T-cell (primary cell): ENCODE data around the gene SMIM5. TPM values are rescaled to one million over a fixed set of nuclear protein-coding genes. Genes with fewer than 3 reads are reported as not detected.

Experiments used
- ATAC-seq, 4 experiments: fragments of 200-7000 bp in 3 of 4; fragments of 150-1000 bp in 1 of 4; cut with Tn5 transposase; replicated peaks in 1 of 4; 1 replicate in 3 of 4; 2 replicates in 1 of 4; pipeline ENCODE4 v1.10.0; 2021; ENCODE audit warnings: moderate library complexity in 3 of 4, mild to moderate bottlenecking in 2 of 4, moderate number of reproducible peaks in 1 of 4
- CTCF ChIA-PET, 2 donors: fragments of 300-600 bp; sonication (Branson Sonifier 250); formaldehyde crosslinking; loops; one replicate each; lab custom pipeline; 2022; ENCODE audit warnings: antibody characterized with exemption in 2 of 2; lab: Charles Lee
- POLR2A ChIA-PET, 2 donors: fragments of 300-600 bp; sonication (Branson Sonifier 250); formaldehyde crosslinking; loops; one replicate each; lab custom pipeline; 2022; ENCODE audit warnings: antibody characterized with exemption in 2 of 2; lab: Charles Lee
- DNase-seq, 35 experiments: peaks; one replicate each; pipeline versions ENCODE4 v3.0.0 to v3.0.0-alpha.2; 2013 to 2023
- H3K27ac ChIP-seq: one replicate; pipeline ENCODE4 v1.5.1; 2013; ENCODE audit warnings: low read length
- H3K27me3 ChIP-seq, 2 experiments: replicated peaks in 1 of 2; 1 replicate in 1 of 2; 2 replicates in 1 of 2; pipeline versions ENCODE4 v1.6.1 to v1.7.0; 2013; ENCODE audit warnings: low read length in 1 of 2, mixed read lengths in 1 of 2; ENCODE audit not compliant: control insufficient read depth in 2 of 2, insufficient read depth in 2 of 2; ENCODE audit errors: extremely low read depth in 1 of 2
- H3K36me3 ChIP-seq, 2 donors: 1 replicate in 1 of 2; 2 replicates in 1 of 2; pipeline versions ENCODE4 v1.6.1 to v1.7.0; 2013; ENCODE audit warnings: low read length in 1 of 2; ENCODE audit not compliant: control insufficient read depth in 2 of 2, insufficient read depth in 1 of 2; ENCODE audit errors: extremely low read depth in 1 of 2
- H3K4me1 ChIP-seq, 2 experiments: 1 replicate in 1 of 2; 2 replicates in 1 of 2; pipeline versions ENCODE4 v1.6.1 to v1.7.0; 2013; ENCODE audit warnings: low read length in 2 of 2, mixed read lengths in 1 of 2; ENCODE audit not compliant: insufficient read depth in 2 of 2, control insufficient read depth in 1 of 2; ENCODE audit errors: extremely low read depth in 1 of 2
- H3K4me3 ChIP-seq, 2 donors: 1 replicate in 1 of 2; 2 replicates in 1 of 2; pipeline versions ENCODE4 v1.5.1 to v1.7.0; 2013; ENCODE audit warnings: mild to moderate bottlenecking in 2 of 2, low read length in 1 of 2, moderate library complexity in 1 of 2; ENCODE audit not compliant: control insufficient read depth in 1 of 2; ENCODE audit errors: extremely low read depth in 1 of 2
- H3K9me3 ChIP-seq: 2 replicates; pipeline ENCODE4 v1.7.0; 2013
- H3K27ac Mint-ChIP-seq, 2 donors: one replicate each; pipeline ENCODE4 v1.8.0; 2020 to 2021; ENCODE audit warnings: mild to moderate bottlenecking in 2 of 2, mixed read lengths in 2 of 2
- H3K27me3 Mint-ChIP-seq, 2 donors: one replicate each; pipeline ENCODE4 v1.8.0; 2021 to 2022; ENCODE audit warnings: mixed read lengths in 2 of 2
- H3K36me3 Mint-ChIP-seq: one replicate; pipeline ENCODE4 v1.8.0; 2021; ENCODE audit warnings: mixed read lengths
- H3K4me1 Mint-ChIP-seq, 3 donors: one replicate each; pipeline ENCODE4 v1.8.0; 2020 to 2022; ENCODE audit warnings: mixed read lengths in 3 of 3, mild to moderate bottlenecking in 1 of 3
- H3K4me3 Mint-ChIP-seq, 3 donors: one replicate each; pipeline ENCODE4 v1.8.0; 2020 to 2022; ENCODE audit warnings: mild to moderate bottlenecking in 3 of 3, mixed read lengths in 3 of 3, moderate library complexity in 3 of 3
- H3K9me3 Mint-ChIP-seq, 3 donors: one replicate each; pipeline ENCODE4 v1.8.0; 2020 to 2022; ENCODE audit warnings: mixed read lengths in 3 of 3
- WGBS: methylation state at CpG from one replicate; pipeline ENCODE4 v1.1.5; 2013; ENCODE audit warnings: missing lambda C conversion rate; ENCODE audit not compliant: insufficient coverage; 5-methylcytosine and 5-hydroxymethylcytosine counted together
- total RNA-seq, 35 experiments: library from RNA in 6 of 35; stranded (reverse) in 6 of 35; fragments of 120-200 nt in 1 of 35; gene quantifications; one replicate each; pipeline versions ENCODE4 v1.2.1 to v1.2.4 and lab custom pipeline; 2013 to 2026

Gene SMIM5
- total RNA-seq, 5 donors from 2014 or later (not counting 1 experiment from before 2014, with no cell fraction given): 0.35 to 2.2 (median 0.82) TPM

DNA sequence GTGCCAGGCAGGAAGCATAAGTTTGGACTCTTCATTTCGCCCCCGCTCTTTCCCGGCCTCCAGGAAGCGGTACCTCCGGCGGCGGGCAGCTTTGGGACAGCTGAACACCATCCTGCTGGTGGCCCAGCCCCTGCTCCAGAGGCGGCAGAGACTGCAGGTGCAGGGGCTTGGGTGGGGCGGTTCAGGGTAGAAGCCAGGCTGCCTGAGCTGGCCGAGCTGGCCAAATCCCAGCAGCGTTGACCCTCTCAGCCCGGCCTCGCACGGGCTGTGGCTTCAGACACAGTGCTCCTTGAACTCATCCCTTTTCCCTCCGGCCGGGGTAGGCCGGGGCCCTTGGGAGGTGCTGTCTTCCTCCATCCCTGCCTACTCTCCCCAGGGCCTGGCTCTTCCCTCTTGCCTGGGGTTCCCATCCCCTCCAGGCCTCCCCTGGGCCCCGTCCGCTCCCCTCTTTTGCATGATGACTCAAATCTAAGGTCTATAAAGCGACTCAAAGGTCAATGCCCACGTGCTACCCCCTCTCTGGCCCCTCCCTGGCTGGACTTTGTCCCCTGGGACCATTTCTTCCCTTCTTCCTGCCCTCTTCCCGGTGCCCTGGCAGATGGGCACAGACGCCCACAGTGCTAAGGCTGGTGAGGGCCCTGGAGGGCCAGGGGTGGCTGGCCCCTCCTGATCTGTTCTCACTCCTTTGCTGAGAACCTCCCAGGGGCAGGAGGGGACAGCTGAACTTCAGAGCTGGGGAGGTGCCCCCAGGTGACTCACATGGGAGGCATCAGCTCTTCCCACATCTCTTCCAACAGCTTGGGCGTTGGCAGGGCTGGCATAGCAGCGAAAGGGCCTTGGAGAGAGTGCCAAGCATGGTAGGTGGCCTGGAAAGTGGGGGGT, 22.9 kb upstream of the SMIM5 start:
- H3K27ac Mint-ChIP-seq: no peak overlapping the region
- H3K36me3 ChIP-seq: peaks cover 9 to 14% of the 10 kb centered on the region in 2 donors
- CTCF ChIA-PET: no interaction called here

DNA sequence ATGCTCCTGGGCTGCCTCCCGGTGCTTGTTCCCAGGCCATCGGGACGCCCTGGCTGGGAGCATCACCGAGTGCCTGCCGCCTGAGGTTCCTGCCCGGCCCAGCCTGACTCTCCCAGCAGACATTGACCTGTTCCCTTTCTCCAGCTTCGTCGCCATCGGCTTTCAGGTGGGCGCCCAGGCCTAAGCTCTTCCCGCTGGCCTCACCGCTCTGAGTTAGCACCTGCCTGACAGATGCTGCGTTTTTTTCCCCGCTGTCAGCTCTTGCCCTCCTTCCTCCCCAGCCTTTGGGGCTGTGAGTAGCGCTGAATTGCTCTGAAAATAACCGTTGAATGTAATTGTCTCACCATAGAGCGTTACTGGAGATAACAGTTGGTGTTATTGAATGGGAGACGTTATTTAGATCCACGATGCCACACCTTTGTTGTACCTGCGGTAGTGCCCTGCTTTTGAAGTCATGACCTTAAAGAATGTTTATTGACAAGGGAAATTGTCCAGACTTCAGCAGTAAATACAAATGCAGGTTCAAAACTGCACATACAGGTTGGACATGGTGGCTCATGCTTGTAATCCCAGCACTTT, 21.3 kb upstream of the SMIM5 start:
- ATAC-seq (no peak), DNase-seq (no peak)
- no peaks in the 10 kb centered on the region for H3K9me3 Mint-ChIP-seq
- no peaks in the 10 kb centered on the region for H3K36me3 Mint-ChIP-seq
- no peaks in the 10 kb centered on the region for H3K4me1 Mint-ChIP-seq
- no peak overlapping the region for H3K4me3 Mint-ChIP-seq
- Histone ChIP-seq H3K9me3 (no peaks in the 10 kb centered on the region), H3K4me3 (no peak overlapping the region), H3K4me1 (no peaks in the 10 kb centered on the region), H3K27me3 (peaks cover 0 to 9% of the 10 kb centered on the region in 2 experiments), H3K27ac (no peak overlapping the region), H3K36me3 (peaks cover 15 to 22% of the 10 kb centered on the region in 2 donors)
- H3K27me3 Mint-ChIP-seq: no peaks in the 10 kb centered on the region
- WGBS: 94% methylated on average over 19 of the region's 20 CpGs
- CTCF ChIA-PET: no interaction called here
- POLR2A ChIA-PET: no interaction called here
- H3K27ac Mint-ChIP-seq: no peak overlapping the region

More for the DNA sequence above, 22.9 kb upstream of the SMIM5 start:
- H3K27me3 Mint-ChIP-seq: no peaks in the 10 kb centered on the region
- H3K9me3 Mint-ChIP-seq: no peaks in the 10 kb centered on the region
- peaks cover 0 to 5% of the 10 kb centered on the region in 2 experiments for H3K27me3 ChIP-seq
- H3K9me3 ChIP-seq: no peaks in the 10 kb centered on the region
- H3K4me1 ChIP-seq: no peaks in the 10 kb centered on the region
- H3K4me1 Mint-ChIP-seq: no peaks in the 10 kb centered on the region
- H3K36me3 Mint-ChIP-seq: no peaks in the 10 kb centered on the region
- no peak overlapping the region for H3K4me3 ChIP-seq
- H3K4me3 Mint-ChIP-seq: no peak overlapping the region
- 88% methylated on average over 22 of the region's 25 CpGs for WGBS
- DNase-seq: no peak
- ATAC-seq: no peak
- POLR2A ChIA-PET: no interaction called here
- no peak overlapping the region for H3K27ac ChIP-seq

DNA sequence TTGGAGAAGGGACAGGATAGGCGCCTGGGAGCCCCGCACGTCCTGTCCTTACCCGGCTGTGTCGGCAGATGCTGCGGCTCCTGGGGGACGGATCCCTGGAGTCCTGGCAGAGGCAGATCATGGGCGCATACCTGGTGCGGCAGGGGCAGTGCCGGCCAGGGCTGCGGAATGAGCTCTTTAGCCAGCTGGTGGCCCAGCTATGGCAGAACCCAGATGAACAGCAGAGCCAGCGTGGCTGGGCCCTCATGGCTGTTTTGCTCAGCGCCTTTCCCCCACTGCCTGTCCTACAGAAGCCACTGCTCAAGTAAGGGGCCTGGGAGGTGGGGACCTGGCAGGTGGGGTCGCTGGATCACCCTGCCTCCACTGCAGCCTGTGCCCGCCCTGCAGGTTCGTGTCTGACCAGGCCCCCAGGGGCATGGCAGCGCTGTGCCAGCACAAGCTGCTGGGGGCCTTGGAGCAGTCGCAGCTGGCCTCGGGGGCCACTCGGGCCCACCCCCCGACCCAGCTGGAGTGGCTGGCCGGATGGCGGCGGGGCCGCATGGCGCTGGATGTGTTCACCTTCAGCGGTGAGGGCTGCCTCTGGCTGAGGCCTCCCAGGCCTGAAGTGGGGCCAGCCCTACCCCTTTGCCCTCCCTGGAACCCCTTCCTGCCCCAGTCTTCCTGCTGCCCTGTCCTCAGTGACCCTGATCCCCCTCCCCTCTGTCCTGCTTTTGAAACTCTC, 20.2 kb upstream of the SMIM5 start:
- ChIA-PET CTCF (no interaction called here), POLR2A (no interaction called here)
- 90% methylated on average over 20 of the region's 27 CpGs for WGBS
- H3K4me1 ChIP-seq: no peaks in the 10 kb centered on the region
- peaks cover 17 to 26% of the 10 kb centered on the region in 2 donors for H3K36me3 ChIP-seq
- no peaks in the 10 kb centered on the region for H3K9me3 Mint-ChIP-seq
- no peak overlapping the region for H3K4me3 ChIP-seq
- no peak for DNase-seq
- H3K4me3 Mint-ChIP-seq: no peak overlapping the region
- no peak for ATAC-seq
- H3K27ac Mint-ChIP-seq: no peak overlapping the region
- H3K27me3 ChIP-seq: peaks cover 0 to 16% of the 10 kb centered on the region in 2 experiments
- no peaks in the 10 kb centered on the region for H3K4me1 Mint-ChIP-seq
- H3K36me3 Mint-ChIP-seq: no peaks in the 10 kb centered on the region
- H3K27me3 Mint-ChIP-seq: no peaks in the 10 kb centered on the region
- no peak overlapping the region for H3K27ac ChIP-seq
- no peaks in the 10 kb centered on the region for H3K9me3 ChIP-seq

DNA sequence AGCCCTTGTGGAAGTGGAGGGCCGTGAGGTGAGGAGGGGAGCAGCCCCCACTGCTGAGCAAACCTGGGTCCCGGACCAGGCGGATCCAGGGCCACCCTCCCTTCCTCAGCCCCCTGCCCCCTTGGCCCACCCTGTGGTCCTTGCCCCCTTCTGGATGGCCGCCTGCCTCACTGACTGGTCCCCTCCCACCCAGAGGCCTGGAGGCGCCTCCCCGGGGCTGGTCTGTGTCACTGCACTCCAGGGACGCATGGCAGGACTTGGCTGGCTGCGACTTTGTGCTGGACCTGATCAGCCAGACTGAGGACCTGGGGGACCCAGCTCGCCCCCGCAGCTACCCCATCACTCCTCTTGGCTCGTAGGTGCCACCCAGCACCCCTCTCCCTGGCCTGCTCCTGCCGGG, 19.2 kb upstream of the SMIM5 start:
- DNase-seq (no peak), ATAC-seq (no peak)
- H3K36me3 ChIP-seq: peaks cover 17 to 28% of the 10 kb centered on the region in 2 donors
- Mint-ChIP-seq H3K27me3 (no peaks in the 10 kb centered on the region), H3K4me3 (no peak overlapping the region), H3K36me3 (no peaks in the 10 kb centered on the region), H3K27ac (no peak overlapping the region), H3K4me1 (no peaks in the 10 kb centered on the region), H3K9me3 (no peaks in the 10 kb centered on the region)
- no peaks in the 10 kb centered on the region for H3K9me3 ChIP-seq
- ChIA-PET POLR2A (no interaction called here), CTCF (no interaction called here)
- H3K4me3 ChIP-seq: no peak overlapping the region
- WGBS: 84% methylated on average over 9 of the region's 12 CpGs
- peaks cover 0 to 19% of the 10 kb centered on the region in 2 experiments for H3K27me3 ChIP-seq
- no peaks in the 10 kb centered on the region for H3K4me1 ChIP-seq
- no peak overlapping the region for H3K27ac ChIP-seq

DNA sequence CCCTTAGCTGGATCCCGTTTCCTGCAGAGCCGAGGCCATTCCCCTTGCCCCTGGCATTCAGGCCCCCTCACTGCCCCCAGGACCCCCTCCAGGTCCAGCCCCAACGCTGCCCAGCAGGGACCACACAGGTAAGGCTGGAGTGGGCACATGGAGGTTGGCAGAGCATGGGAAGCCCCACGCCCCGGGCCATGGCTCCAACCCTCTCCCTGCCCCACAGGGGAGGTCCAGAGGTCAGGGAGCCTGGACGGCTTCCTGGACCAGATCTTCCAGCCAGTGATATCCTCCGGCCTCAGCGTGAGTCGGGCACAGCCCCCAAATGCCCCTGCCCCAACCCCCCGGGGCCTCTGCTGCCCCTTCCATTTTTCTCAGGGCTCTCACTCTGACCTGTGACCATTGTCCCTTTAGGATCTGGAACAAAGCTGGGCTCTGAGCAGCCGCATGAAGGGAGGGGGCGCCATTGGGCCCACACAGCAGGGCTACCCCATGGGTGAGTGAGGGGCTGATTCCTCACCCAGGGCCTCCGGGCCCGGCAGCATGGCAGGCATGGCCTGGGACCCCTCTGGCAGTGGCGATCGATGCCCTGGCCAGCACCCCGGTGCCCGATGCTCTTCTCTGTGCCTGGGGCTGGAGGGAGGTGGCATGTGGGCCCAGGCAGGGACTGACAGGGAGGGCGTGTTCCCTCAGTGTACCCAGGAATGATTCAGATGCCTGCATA, 18.5 kb upstream of the SMIM5 start:
- no peak overlapping the region for H3K27ac Mint-ChIP-seq
- no peaks in the 10 kb centered on the region for H3K4me1 Mint-ChIP-seq
- H3K36me3 ChIP-seq: peaks cover 17 to 32% of the 10 kb centered on the region in 2 donors
- H3K27ac ChIP-seq: no peak overlapping the region
- H3K4me3 Mint-ChIP-seq: no peak overlapping the region
- ATAC-seq (no peak), DNase-seq (no peak)
- CTCF ChIA-PET: no interaction called here
- H3K36me3 Mint-ChIP-seq: no peaks in the 10 kb centered on the region
- POLR2A ChIA-PET: interaction anchor here in 1 of 2 donors (0.6 kb wide), 1 partner anchor 68 kb away, joined by 6 read pairs; no protein-coding TSS in a partner anchor
- no peaks in the 10 kb centered on the region for H3K9me3 ChIP-seq
- no peaks in the 10 kb centered on the region for H3K4me1 ChIP-seq
- no peak overlapping the region for H3K4me3 ChIP-seq
- H3K27me3 Mint-ChIP-seq: no peaks in the 10 kb centered on the region
- peaks cover 0 to 21% of the 10 kb centered on the region in 2 experiments for H3K27me3 ChIP-seq
- 89% methylated on average over 15 of the region's 19 CpGs for WGBS
- H3K9me3 Mint-ChIP-seq: no peaks in the 10 kb centered on the region

DNA sequence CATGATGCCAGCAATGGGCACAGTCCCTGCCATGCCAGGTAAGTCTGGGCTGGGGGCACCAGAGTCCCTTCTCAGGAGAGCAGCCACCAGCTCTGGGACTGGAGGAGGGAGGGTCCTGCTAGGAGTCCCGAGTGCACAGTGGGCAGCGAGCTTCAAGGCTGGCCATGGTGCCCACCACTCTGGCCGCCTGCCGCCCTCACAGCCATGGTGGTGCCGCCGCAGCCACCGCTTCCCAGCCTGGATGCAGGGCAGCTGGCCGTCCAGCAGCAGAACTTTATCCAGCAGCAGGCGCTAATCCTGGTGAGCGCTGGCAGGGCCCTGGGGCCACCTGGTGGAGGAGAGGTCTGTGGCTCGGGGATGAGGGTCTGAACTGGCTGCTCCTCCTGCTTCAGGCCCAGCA, 17.9 kb upstream of the SMIM5 start:
- Mint-ChIP-seq H3K27me3 (no peaks in the 10 kb centered on the region), H3K4me3 (no peak overlapping the region), H3K9me3 (no peaks in the 10 kb centered on the region), H3K4me1 (no peaks in the 10 kb centered on the region), H3K27ac (no peak overlapping the region), H3K36me3 (no peaks in the 10 kb centered on the region)
- Histone ChIP-seq H3K27me3 (peaks cover 0 to 21% of the 10 kb centered on the region in 2 experiments), H3K9me3 (no peaks in the 10 kb centered on the region), H3K27ac (no peak overlapping the region), H3K36me3 (peaks cover 17 to 32% of the 10 kb centered on the region in 2 donors), H3K4me1 (no peaks in the 10 kb centered on the region), H3K4me3 (no peak overlapping the region)
- POLR2A ChIA-PET: no interaction called here
- no peak for ATAC-seq
- CTCF ChIA-PET: no interaction called here
- WGBS: 86% methylated on average over 9 of the region's 11 CpGs
- DNase-seq: no peak
